K562 (cell line): ENCODE data around the gene PBX1. TPM values are rescaled to one million over a fixed set of nuclear protein-coding genes. Genes with fewer than 3 reads are reported as not detected.

Experiments
- CHD1 ChIP-seq: fragments of 200-600 bp; sonication (generic); IDR thresholded peaks from one replicate; pipeline ENCODE4 v1.6.1; 2012; ENCODE audit warnings: mild to moderate bottlenecking, moderate library complexity, low read length, inconsistent platforms
- HSF4 ChIP-seq: fragments of 250-450 bp; sonication (Bioruptor Pico); IDR thresholded peaks from 2 replicates; pipeline ENCODE4 v2.1.2; 2022; ENCODE audit warnings: mild to moderate bottlenecking, moderate library complexity, borderline replicate concordance
- KLF10 ChIP-seq: fragments of 250-450 bp; sonication (Bioruptor Pico); IDR thresholded peaks from 2 replicates; pipeline ENCODE4 v1.6.1; 2021; ENCODE audit warnings: matching md5 sums
- NCOA4 ChIP-seq: fragments of 450-650 bp; IDR thresholded peaks from 2 replicates; pipeline ENCODE4 v1.6.1; 2018; ENCODE audit warnings: mild to moderate bottlenecking; ENCODE audit not compliant: partially characterized antibody
- RBM22 ChIP-seq: fragments of 200-400 bp; formaldehyde crosslinking; IDR thresholded peaks from 2 replicates; pipeline ENCODE4 v1.6.1; 2018; ENCODE audit warnings: low read length, low read depth; ENCODE audit not compliant: poor library complexity, severe bottlenecking
- ZNF140 ChIP-seq: fragments of 250-450 bp; sonication (Bioruptor Pico); IDR thresholded peaks from 2 replicates; pipeline ENCODE4 v1.8.0; 2021; ENCODE audit warnings: moderate library complexity, mild to moderate bottlenecking, inconsistent platforms
- ZNF318 ChIP-seq, 2 experiments: fragments of 450-650 bp; IDR thresholded peaks; 2 replicates each; pipeline ENCODE4 v1.6.1; 2016; ENCODE audit warnings: mild to moderate bottlenecking in 2 of 2, borderline replicate concordance in 1 of 2, low read depth in 1 of 2, moderate library complexity in 1 of 2
- polyA plus RNA-seq, 8 experiments: library from polyadenylated mRNA; depleted of rRNA in 4 of 8; stranded (reverse) in 5 of 8; unstranded in 3 of 8; fragments of >200 nt; fragmentation: Nextera tagmentation in 2 of 8; fragmentation: Illumina TruSeq in 1 of 8; extraction: Ambion mirVana in 2 of 8; extraction: Trizol in 1 of 8; gene quantifications; 2 replicates each; pipeline versions ENCODE4 v1.2.1 to v1.2.3, GENCODE V29; 2011 to 2014; ENCODE audit warnings: inconsistent platforms in 1 of 8, missing spikeins in 1 of 8
- total RNA-seq, 7 experiments: library from RNA; depleted of rRNA in 6 of 7; stranded (reverse); fragments of >200 nt in 6 of 7; fragmentation: Illumina TruSeq in 2 of 7; extraction: Trizol in 2 of 7; gene quantifications; 2 replicates each; pipeline versions ENCODE4 v1.2.1 to v1.2.3, GENCODE V29; 2011 to 2021; ENCODE audit warnings: low replicate concordance in 1 of 7

Gene PBX1
- total and polyA plus RNA-seq, 9 of the 15 experiments (the other 6 are each of a cell fraction or from before 2014, with no cell fraction given): 0.03 to 0.62 (median 0.17) TPM

GRCh38 chr1:164635803-164636731 lies 77.1 kb downstream of the PBX1 start (continued):
- TF ChIP-seq ZNF318 (IDR thresholded peaks at IDR 0.05; ENCODE audit: borderline replicate concordance in 1 of 2, low read depth in 1 of 2): no peak
- no peak for TF ChIP-seq NCOA4
- TF ChIP-seq HSF4: no peak
- no peak for TF ChIP-seq KLF10 (CRISPR knock-in tag)
- TF ChIP-seq RBM22: no peak
- TF ChIP-seq ZNF140 (CRISPR knock-in tag): no peak
- TF ChIP-seq CHD1: no peak
